ENCODE results near the gene OR2T1.

The OR2T1 gene

GRCh38 chr1:248402748-248403147 is at the start of gene OR2T1:
Gene OR2T1 (plus strand): TSS chr1:248403048. CDS start chr1:248406148, 3,100 bp downstream.
- TF ChIP-seq CTCF (conservative IDR thresholded peaks at IDR 0.05; ENCODE audit: low read depth, low read length) = no peak
- DNase-seq (ENCODE audit: low read depth) = no peak
- no peak within 1 kb of the TSS for H3K4me3 ChIP-seq (ENCODE audit: low read depth, low read length)

- TF ChIP-seq CTCF (conservative IDR thresholded peaks at IDR 0.05; ENCODE audit: low read depth, low read length) = no peak
- DNase-seq (ENCODE audit: low read depth) = no peak
- H3K4me3 ChIP-seq (ENCODE audit: low read depth, low read length) = no peak overlapping the region
Measured at GRCh38 chr1:248359415-248359814, 43.4 kb upstream of the OR2T1 start.

GRCh38 chr1:248361121-248361715 is 41.6 kb upstream of the OR2T1 start, which contains the start of gene OR2T4:
Gene OR2T4 (plus strand): TSS chr1:248361665. CDS start chr1:248361665, 0 bp downstream.
- TF ChIP-seq CTCF (conservative IDR thresholded peaks at IDR 0.05; ENCODE audit: low read depth, low read length) = no peak
- DNase-seq (ENCODE audit: low read depth) = no peak
- H3K4me3 ChIP-seq (ENCODE audit: low read depth, low read length) = no peak within 1 kb of the TSS

GRCh38 chr1:248366609-248367008 is 36.2 kb upstream of the OR2T1 start:
- DNase-seq (ENCODE audit: low read depth) = no peak
- no peak for TF ChIP-seq CTCF (conservative IDR thresholded peaks at IDR 0.05; ENCODE audit: low read depth, low read length)
- H3K4me3 ChIP-seq (ENCODE audit: low read depth, low read length) = no peak overlapping the region

GRCh38 chr1:248372394-248372793 is 30.5 kb upstream of the OR2T1 start:
- no peak for TF ChIP-seq CTCF (conservative IDR thresholded peaks at IDR 0.05; ENCODE audit: low read depth, low read length)
- no peak overlapping the region for H3K4me3 ChIP-seq (ENCODE audit: low read depth, low read length)
- no peak for DNase-seq (ENCODE audit: low read depth)

- DNase-seq (ENCODE audit: low read depth) = no peak
- no peak overlapping the region for H3K4me3 ChIP-seq (ENCODE audit: low read depth, low read length)
- no peak for TF ChIP-seq CTCF (conservative IDR thresholded peaks at IDR 0.05; ENCODE audit: low read depth, low read length)
Measured at GRCh38 chr1:248373761-248374160, 29.1 kb upstream of the OR2T1 start.

- H3K4me3 ChIP-seq (ENCODE audit: low read depth, low read length) = no peak within 1 kb of the TSS
- DNase-seq (ENCODE audit: low read depth) = no peak
- no peak for TF ChIP-seq CTCF (conservative IDR thresholded peaks at IDR 0.05; ENCODE audit: low read depth, low read length)
Measured at GRCh38 chr1:248375446-248375845, 27.4 kb upstream of the OR2T1 start, which contains the start of gene OR2T6. Gene OR2T6 (plus strand): TSS chr1:248375746. CDS start chr1:248387609, 11,863 bp downstream.
